ENCODE results near the gene GREB1L.

GREB1L gene

DNA sequence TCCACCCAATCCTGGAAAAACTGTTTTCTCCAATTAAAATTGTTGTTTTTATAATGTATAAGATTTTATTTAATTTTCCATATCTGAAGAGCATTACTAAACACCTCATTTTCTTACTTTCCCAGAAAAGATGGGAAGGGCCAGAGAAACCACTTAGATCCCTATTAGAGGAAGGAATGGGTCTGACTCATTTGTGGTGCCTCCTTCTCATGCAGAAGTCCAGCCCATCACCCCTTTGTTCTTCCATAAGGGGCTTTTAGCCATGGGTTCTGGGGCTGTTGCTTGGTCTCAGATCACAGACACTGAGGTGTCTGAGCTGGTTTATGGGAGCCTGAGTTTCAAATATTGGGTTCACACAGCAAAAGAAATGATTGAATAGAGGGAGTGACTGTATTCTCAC is 206.3 kb downstream of the GREB1L start:
- no peak for DNase-seq (ENCODE audit: low read depth)
- H3K4me3 ChIP-seq (ENCODE audit: low read length): no peak overlapping the region
- TF ChIP-seq, protein P1, sequence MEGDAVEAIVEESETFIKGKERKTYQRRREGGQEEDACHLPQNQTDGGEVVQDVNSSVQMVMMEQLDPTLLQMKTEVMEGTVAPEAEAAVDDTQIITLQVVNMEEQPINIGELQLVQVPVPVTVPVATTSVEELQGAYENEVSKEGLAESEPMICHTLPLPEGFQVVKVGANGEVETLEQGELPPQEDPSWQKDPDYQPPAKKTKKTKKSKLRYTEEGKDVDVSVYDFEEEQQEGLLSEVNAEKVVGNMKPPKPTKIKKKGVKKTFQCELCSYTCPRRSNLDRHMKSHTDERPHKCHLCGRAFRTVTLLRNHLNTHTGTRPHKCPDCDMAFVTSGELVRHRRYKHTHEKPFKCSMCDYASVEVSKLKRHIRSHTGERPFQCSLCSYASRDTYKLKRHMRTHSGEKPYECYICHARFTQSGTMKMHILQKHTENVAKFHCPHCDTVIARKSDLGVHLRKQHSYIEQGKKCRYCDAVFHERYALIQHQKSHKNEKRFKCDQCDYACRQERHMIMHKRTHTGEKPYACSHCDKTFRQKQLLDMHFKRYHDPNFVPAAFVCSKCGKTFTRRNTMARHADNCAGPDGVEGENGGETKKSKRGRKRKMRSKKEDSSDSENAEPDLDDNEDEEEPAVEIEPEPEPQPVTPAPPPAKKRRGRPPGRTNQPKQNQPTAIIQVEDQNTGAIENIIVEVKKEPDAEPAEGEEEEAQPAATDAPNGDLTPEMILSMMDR (IDR thresholded peaks at IDR 0.05; ENCODE audit: insufficient read depth, low read depth, low read length, missing control alignments): no peak

DNA sequence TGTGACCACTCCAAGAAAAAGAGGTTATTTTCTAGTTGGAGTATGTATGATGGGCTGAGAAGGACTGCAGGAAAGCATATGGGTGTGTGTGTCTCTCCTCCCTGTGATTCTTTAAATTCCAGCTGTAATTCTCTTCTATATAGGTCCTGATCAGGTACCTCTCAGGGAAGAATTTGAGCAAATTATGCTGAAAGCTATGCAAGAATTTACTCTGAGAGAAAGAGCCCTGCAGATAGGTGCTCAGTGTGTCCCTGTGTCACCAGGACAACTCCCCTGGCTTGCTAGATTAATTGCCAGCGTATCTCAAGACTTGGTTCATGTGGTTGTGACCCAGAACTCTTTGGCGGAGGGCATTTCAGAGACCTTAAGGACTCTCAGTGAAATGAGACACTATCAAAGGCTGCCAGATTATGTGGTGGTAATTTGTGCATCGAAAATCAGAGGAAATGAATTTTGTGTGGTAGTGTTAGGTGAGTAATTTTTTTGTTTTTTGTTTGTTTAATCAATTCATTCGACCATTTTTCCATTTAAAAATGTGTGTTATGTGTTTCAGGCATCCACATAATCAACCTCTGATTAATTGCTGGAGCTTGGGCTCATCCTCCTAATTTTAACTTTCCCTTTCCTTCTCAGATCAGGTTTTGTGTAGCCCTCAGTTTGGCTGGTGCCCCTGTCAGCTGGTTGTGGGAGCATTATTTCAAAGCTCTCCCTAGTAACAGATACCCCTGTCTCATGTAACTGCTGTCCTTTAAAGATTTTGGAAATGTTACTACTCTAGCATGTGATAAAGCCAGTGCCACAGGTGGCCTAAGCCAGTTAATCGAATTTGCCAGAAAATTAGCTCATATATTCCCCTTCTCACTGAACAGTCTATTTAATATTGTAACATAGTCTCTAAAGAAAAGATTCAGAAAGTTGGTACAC is 207.6 kb downstream of the GREB1L start:
- DNase-seq (ENCODE audit: low read depth): no peak
- no peak overlapping the region for H3K4me3 ChIP-seq (ENCODE audit: low read length)
- TF ChIP-seq, protein P1 (IDR thresholded peaks at IDR 0.05; ENCODE audit: insufficient read depth, low read depth, low read length, missing control alignments): no peak

DNA sequence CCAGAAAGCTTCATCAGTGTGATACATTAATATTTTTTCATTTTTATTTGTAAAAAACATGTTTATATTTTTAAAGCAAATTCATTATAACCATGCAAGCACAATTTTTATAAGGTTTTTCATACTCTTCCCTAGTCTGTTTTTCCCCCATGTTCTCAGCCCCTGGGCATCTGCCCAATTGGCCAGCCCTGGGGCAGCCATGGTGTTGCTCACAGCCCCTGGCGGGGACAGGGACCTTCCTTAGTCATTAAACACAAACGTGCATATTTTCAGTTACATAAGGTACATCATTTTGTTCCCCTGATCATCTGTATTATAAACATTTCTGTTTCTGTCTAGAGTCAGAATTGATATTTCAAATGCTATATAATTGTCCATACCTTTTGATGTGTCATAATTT is 208.5 kb downstream of the GREB1L start:
- TF ChIP-seq, protein P1 (IDR thresholded peaks at IDR 0.05; ENCODE audit: insufficient read depth, low read depth, low read length, missing control alignments): no peak
- H3K4me3 ChIP-seq (ENCODE audit: low read length): no peak overlapping the region

DNA sequence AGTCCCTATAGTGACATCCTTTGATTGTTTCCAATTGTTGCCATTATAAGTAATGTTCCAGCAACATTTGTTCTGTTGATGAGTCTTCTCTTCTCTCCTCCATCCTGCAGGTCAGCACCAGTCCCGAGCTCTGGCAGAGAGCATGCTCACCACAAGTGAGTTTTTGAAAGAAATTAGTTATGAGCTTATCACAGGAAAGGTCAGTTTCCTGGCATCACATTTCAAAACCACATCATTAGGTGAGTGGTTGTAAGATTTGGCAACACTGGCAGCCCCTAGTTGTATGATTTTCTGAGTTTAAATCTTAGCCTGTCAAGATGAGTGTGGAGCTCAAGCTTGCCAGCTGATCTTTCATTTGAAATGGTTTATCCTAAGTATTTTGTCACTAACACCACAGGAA is 208.9 kb downstream of the GREB1L start:
- TF ChIP-seq, protein P1 (IDR thresholded peaks at IDR 0.05; ENCODE audit: insufficient read depth, low read depth, low read length, missing control alignments): no peak
- no peak for DNase-seq (ENCODE audit: low read depth)
- no peak overlapping the region for H3K4me3 ChIP-seq (ENCODE audit: low read length)

More for the DNA sequence above, 208.5 kb downstream of the GREB1L start:
- no peak for DNase-seq (ENCODE audit: low read depth)

DNA sequence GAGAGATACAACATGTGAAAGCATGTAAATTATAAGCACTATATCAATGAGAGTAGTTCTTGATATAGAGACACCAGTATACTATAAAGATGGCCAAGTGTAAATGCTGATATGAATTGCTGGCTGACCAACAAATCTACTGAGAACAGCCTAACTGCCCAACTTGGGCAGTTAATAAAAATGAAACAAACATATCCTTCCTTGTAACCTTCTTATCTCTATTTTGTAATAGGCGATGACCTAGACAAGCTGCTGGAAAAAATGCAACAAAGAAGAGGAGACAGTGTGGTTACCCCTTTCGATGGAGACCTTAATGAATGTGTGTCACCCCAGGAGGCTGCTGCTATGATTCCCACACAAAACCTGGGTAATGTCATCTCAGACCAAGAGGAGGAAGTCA is 209.8 kb downstream of the GREB1L start:
- no peak for DNase-seq (ENCODE audit: low read depth)
- TF ChIP-seq, protein P1 (IDR thresholded peaks at IDR 0.05; ENCODE audit: insufficient read depth, low read depth, low read length, missing control alignments): no peak

DNA sequence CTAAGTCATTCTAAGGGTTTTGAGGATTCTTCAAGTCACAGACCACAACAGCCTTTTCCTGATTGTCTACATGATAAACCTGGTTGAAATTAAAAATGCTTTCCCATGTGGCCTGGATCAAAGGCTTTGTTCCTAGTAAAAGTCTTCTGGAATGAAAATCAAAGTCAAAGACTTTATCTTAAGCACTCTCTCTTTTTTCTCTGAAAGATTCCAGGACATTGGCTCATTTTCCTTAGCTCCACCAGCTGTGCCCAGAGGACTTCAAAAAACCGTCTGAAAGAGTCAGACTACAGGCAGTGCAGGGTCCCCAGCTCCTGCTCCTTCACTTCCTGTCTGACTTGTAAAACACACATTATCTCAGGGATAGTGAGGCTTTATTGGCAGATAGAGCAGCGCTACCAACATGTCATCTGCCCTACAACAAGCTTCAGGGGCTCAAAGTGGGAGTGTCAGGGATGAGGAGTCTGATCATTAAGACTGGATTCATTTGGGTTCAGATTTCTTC is 210.3 kb downstream of the GREB1L start:
- no peak for DNase-seq (ENCODE audit: low read depth)
- no peak overlapping the region for H3K4me3 ChIP-seq (ENCODE audit: low read length)
- TF ChIP-seq, protein P1 (IDR thresholded peaks at IDR 0.05; ENCODE audit: insufficient read depth, low read depth, low read length, missing control alignments): no peak

More for the DNA sequence above, 209.8 kb downstream of the GREB1L start:
- H3K4me3 ChIP-seq (ENCODE audit: low read length): no peak overlapping the region

Measured in epithelial cell of esophagus (primary cell).